HFFc6 (cell line): ENCODE measurements around the gene PRSS8. TPM values are rescaled to one million over a fixed set of nuclear protein-coding genes. Genes with fewer than 3 reads are reported as not detected.
A peak's percentile ranks its signal among the peaks of the same experiment; 100 is the strongest.
"Not testable (repeated sequence)": the region's sequence is repeated elsewhere in the genome, so short reads cannot be mapped to it uniquely, and the experiment has no call there.

Experiments
- DNase-seq: peaks from one replicate; pipeline ENCODE4 v3.0.0-alpha.2; 2018
- H3K27ac Mint-ChIP-seq: 2 replicates; pipeline ENCODE4 v1.8.0; 2020; ENCODE audit warnings: mild to moderate bottlenecking, mixed read lengths
- H3K27me3 Mint-ChIP-seq: 2 replicates; pipeline ENCODE4 v1.8.0; 2021; ENCODE audit warnings: mild to moderate bottlenecking, moderate library complexity, mixed read lengths; ENCODE audit not compliant: insufficient read depth
- H3K36me3 Mint-ChIP-seq: 2 replicates; pipeline ENCODE4 v1.8.0; 2021; ENCODE audit warnings: low read depth, mixed read lengths
- H3K4me1 Mint-ChIP-seq: 2 replicates; pipeline ENCODE4 v1.8.0; 2020; ENCODE audit warnings: low read depth, mixed read lengths
- H3K4me3 Mint-ChIP-seq: 2 replicates; pipeline ENCODE4 v1.8.0; 2020; ENCODE audit warnings: mild to moderate bottlenecking, moderate library complexity, mixed read lengths
- H3K9me3 Mint-ChIP-seq: 2 replicates; pipeline ENCODE4 v1.8.0; 2020; ENCODE audit warnings: mild to moderate bottlenecking, mixed read lengths
- total RNA-seq, 6 experiments: library from RNA; stranded (reverse); fragmentation: NEBNext Ultra II Directional; extraction: Animal tissue kit (Norgen Biotek cat#: 25700); gene quantifications; 2 replicates in 1 of 6; 3 replicates in 5 of 6; pipeline ENCODE4 v1.2.3, GENCODE V29; 2021
- TF ChIP-seq, protein P1 (sequence below): fragments of 200-600 bp; sonication (generic); IDR thresholded peaks from 2 replicates; pipeline ENCODE4 v1.5.0; 2021; ENCODE audit warnings: antibody characterized with exemption, mild to moderate bottlenecking

PRSS8 gene
- total RNA-seq, 6 experiments from 2014 or later: not detected

DNA sequence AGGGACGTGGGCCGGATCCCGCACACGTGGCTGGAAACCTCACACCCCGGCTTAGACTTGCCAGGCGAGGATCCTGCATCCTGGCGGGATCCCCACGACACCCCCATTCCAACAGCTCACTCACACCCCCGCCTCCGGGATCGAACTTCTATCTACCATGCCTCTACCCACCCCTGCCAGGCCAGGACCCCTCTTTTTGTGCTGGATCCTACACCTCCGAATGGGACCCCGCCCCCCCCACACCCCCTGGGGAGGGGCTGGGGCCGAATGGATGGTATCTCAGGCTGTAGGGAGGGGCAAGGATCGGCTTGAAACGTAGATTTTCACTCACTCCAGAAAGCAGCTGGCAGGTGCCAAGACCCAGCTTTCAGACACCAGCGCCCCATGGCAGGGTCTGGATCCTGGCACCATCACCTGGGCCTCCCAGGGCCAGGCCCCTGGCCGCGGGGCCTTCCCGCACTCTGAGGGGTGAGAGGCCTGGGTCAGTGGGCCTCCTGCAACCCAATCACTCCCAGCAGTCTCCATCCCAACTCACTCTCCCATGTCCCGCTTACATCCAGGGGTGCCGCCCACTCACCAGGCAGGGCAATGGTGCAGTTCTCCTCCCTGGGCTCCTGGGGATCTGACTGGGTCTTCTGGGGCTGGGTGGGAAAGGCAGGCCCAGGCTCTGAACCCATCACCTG lies 7.6 kb upstream of the PRSS8 start:
- no peak overlapping the region for H3K27ac Mint-ChIP-seq
- H3K4me1 Mint-ChIP-seq: peaks cover 25% of the 10 kb centered on the region
- H3K36me3 Mint-ChIP-seq: no peaks in the 10 kb centered on the region
- H3K27me3 Mint-ChIP-seq: peaks cover 12% of the 10 kb centered on the region
- peak overlapping the region; percentile 42; the same call in 1 of the 2 replicates for H3K4me3 Mint-ChIP-seq
- TF ChIP-seq, protein P1, sequence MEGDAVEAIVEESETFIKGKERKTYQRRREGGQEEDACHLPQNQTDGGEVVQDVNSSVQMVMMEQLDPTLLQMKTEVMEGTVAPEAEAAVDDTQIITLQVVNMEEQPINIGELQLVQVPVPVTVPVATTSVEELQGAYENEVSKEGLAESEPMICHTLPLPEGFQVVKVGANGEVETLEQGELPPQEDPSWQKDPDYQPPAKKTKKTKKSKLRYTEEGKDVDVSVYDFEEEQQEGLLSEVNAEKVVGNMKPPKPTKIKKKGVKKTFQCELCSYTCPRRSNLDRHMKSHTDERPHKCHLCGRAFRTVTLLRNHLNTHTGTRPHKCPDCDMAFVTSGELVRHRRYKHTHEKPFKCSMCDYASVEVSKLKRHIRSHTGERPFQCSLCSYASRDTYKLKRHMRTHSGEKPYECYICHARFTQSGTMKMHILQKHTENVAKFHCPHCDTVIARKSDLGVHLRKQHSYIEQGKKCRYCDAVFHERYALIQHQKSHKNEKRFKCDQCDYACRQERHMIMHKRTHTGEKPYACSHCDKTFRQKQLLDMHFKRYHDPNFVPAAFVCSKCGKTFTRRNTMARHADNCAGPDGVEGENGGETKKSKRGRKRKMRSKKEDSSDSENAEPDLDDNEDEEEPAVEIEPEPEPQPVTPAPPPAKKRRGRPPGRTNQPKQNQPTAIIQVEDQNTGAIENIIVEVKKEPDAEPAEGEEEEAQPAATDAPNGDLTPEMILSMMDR: no peak
- H3K9me3 Mint-ChIP-seq: no peaks in the 10 kb centered on the region
- no peak for DNase-seq

- Mint-ChIP-seq H3K36me3 (no peaks in the 10 kb centered on the region), H3K4me1 (peaks cover 28% of the 10 kb centered on the region), H3K9me3 (no peaks in the 10 kb centered on the region), H3K27me3 (peaks cover 12% of the 10 kb centered on the region), H3K27ac (peak overlapping the region; percentile 85), H3K4me3 (peak overlapping the region; percentile 85)
- DNase-seq: peak; percentile 97
- TF ChIP-seq, protein P1: peak; percentile 98
Observed at GRCh38 chr16:31142109-31143010, 6.8 kb upstream of the PRSS8 start.

GRCh38 chr16:31141489-31142108 lies 6.1 kb upstream of the PRSS8 start:
- TF ChIP-seq, protein P1: no peak
- peaks cover 5% of the 10 kb centered on the region for H3K27me3 Mint-ChIP-seq
- peak; percentile 50 for DNase-seq
- peaks cover 28% of the 10 kb centered on the region for H3K4me1 Mint-ChIP-seq
- H3K27ac Mint-ChIP-seq: peak overlapping the region; percentile 85
- peak overlapping the region; percentile 85 for H3K4me3 Mint-ChIP-seq
- no peaks in the 10 kb centered on the region for H3K36me3 Mint-ChIP-seq
- H3K9me3 Mint-ChIP-seq: no peaks in the 10 kb centered on the region

DNA sequence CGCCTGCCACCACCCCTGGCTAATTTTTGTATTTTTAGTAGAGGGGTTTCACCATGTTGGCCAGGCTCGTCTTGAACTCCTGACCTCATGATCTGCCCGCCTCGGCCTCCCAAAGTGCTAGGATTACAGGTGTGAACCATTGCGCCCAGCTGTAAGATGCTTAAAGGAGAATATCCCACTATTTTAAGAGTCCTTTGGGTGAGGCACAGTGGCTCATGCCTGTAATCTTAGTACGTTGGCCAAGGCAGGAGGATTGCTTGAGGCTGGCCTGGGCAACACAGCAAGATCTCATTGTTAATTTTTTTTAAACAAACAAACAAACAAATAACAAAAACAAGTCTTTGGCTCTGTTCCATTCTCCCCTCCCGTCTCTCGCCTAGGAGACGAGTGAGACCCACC lies 5.5 kb upstream of the PRSS8 start:
- Mint-ChIP-seq H3K27ac (peak overlapping the region; percentile 85; the same call in 1 of the 2 replicates), H3K4me1 (peaks cover 28% of the 10 kb centered on the region)
- not testable (repeated sequence) for H3K36me3 Mint-ChIP-seq, H3K4me3 Mint-ChIP-seq, H3K27me3 Mint-ChIP-seq, DNase-seq, H3K9me3 Mint-ChIP-seq

DNA sequence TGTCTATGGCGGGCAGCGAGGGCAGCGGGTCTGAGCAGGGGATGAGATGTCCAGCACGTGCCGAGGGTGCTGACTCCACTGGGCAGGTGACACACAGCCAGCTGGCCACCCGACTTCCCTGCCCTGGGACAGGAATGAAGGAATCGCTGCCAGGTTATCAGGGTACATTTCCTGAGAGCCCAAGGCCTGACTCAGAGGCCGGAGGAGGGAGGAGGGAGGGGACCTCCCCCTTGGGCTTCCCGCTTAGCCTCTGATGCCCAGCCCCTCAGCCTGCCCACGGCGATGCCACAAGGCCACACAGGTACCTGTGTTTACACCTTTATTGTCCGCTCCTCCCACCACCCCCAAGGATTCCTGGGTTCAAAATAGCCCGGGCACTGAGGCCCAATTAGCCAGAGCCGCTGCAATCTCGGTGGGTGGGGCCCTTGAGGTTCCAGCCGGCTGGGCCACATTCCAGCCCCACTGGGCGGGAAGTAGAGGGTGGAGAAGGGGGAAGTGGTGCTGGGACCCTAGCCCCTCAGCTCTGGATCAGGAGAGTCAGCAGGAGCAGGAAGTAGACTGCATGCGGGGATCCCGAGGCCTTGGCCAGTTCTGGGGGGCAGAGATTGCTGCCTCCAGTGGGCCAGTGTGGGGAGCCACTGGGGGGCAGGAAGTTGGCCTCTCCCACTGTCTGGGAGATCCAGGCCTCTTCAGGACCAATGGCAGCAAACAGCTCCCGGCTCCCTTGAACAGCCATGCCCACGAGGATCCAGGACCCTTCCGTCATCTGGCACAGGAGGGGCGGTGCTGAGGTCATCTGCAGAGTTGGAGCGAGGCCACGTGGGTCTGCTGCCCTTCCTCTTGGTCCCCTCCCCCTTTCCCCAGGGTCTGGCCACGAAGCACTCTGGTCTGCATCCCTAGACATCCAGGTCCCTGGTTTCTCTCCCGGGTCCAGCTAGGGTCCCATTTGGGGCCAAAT lies 3.4 kb upstream of the PRSS8 start:
- peak overlapping the region; percentile 54 for H3K27ac Mint-ChIP-seq

DNA sequence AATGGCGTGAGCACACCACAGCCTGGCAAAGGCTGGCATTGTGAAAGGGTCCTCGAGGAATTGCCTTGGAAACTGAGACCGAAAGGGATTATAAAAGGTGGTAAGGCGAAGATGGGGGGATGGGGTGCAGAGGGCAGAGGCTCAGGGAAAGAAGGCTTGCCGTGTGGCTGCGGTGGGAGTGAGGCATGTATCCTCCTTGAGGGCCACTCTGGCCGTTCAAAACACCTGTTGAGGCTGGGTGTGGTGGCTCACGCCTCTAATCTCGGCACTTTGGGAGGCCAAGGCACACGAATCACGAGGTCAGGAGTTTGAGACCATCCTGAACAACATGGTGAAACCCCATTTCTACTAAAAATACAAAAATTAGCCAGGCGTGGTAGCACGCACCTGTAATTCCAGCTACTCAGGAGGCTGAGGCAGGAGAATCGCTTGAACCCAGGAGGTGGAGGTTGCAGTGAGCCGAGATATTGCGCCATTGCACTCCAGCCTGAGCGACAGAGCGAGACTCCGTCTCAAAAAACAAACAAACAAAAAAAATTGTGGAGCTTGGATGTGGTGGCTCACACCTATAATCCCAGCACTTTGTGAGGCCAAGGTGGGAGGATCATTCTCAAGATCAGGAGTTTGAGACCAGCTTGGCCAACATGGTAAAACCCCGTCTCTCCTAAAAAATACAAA lies 1.4 kb upstream of the PRSS8 start:
- not testable (repeated sequence) for DNase-seq, H3K27ac Mint-ChIP-seq, H3K36me3 Mint-ChIP-seq, H3K9me3 Mint-ChIP-seq, H3K4me3 Mint-ChIP-seq
- H3K4me1 Mint-ChIP-seq: peaks cover 33% of the 10 kb centered on the region
- peaks cover 11% of the 10 kb centered on the region for H3K27me3 Mint-ChIP-seq

More for the DNA sequence above, 3.4 kb upstream of the PRSS8 start:
- Mint-ChIP-seq H3K4me3 (peak overlapping the region; percentile 11; the same call in 1 of the 2 replicates), H3K36me3 (no peaks in the 10 kb centered on the region), H3K27me3 (peaks cover 11% of the 10 kb centered on the region), H3K9me3 (no peaks in the 10 kb centered on the region), H3K4me1 (peaks cover 32% of the 10 kb centered on the region)
- DNase-seq: peak; percentile 71
- TF ChIP-seq, protein P1: no peak
